Sigmoid colon (tissue), 7 donors: ENCODE results near the gene RANBP9. TPM values are rescaled to one million over a fixed set of nuclear protein-coding genes. Genes with fewer than 3 reads are reported as not detected.

Source experiments
- DNase-seq: peaks from one replicate; pipeline ENCODE4 v3.0.0-alpha.2; 2019
- H3K27ac ChIP-seq, 4 donors: fragments of 200-600 bp; sonication (generic); one replicate each; pipeline ENCODE4 v1.5.1; 2016 to 2019; ENCODE audit warnings: mild to moderate bottlenecking in 1 of 4
- H3K27me3 ChIP-seq, 3 donors: fragments of 200-600 bp; sonication (generic); one replicate each; pipeline ENCODE4 v1.5.1; 2019; ENCODE audit warnings: mild to moderate bottlenecking in 1 of 3
- H3K36me3 ChIP-seq, 4 donors: fragments of 200-600 bp; sonication (generic); one replicate each; pipeline ENCODE4 v1.5.1; 2016 to 2019
- H3K4me1 ChIP-seq, 4 donors: fragments of 200-600 bp; sonication (generic); one replicate each; pipeline ENCODE4 v1.5.1; 2017 to 2019
- H3K4me3 ChIP-seq, 4 donors: fragments of 200-600 bp; sonication (generic); one replicate each; pipeline ENCODE4 v1.5.1; 2017 to 2019; ENCODE audit warnings: mild to moderate bottlenecking in 2 of 4, moderate library complexity in 1 of 4
- H3K9me3 ChIP-seq, 4 donors: fragments of 200-600 bp in 3 of 4; sonication (generic) in 3 of 4; one replicate each; pipeline versions ENCODE4 v1.5.1 to v1.6.1; 2013 to 2019
- CTCF ChIP-seq, 4 experiments: fragments of 450-650 bp in 3 of 4; fragments of 200-600 bp in 1 of 4; IDR thresholded peaks; one replicate each; pipeline ENCODE4 v1.5.1; 2016 to 2019; ENCODE audit warnings: antibody characterized with exemption in 4 of 4, mild to moderate bottlenecking in 3 of 4, moderate library complexity in 2 of 4
- EP300 ChIP-seq, 4 donors: sonication (generic); formaldehyde crosslinking; IDR thresholded peaks; one replicate each; pipeline ENCODE4 v1.6.1; 2017; ENCODE audit warnings: antibody characterized with exemption in 4 of 4
- POLR2A ChIP-seq, 2 donors: fragments of 450-650 bp; IDR thresholded peaks; one replicate each; pipeline ENCODE4 v1.6.1; 2016; ENCODE audit warnings: antibody characterized with exemption in 2 of 2, mild to moderate bottlenecking in 2 of 2, moderate library complexity in 2 of 2
- POLR2AphosphoS5 ChIP-seq, 4 donors: sonication (generic); formaldehyde crosslinking; IDR thresholded peaks; one replicate each; pipeline ENCODE4 v1.6.1; 2017; ENCODE audit warnings: antibody characterized with exemption in 4 of 4
- WGBS, 2 donors: extraction: QIAGEN DNeasy Blood & Tissue Kit; methylation state at CpG; one replicate each; pipeline ENCODE4 v1.1.7; 2013; 5-methylcytosine and 5-hydroxymethylcytosine counted together
- intact Hi-C: fragments of 100-400 bp; cut with DNase I; formaldehyde crosslinking; loops from one replicate; pipeline ENCODE4 v1.15.1; 2023
- polyA plus RNA-seq, 3 donors: library from polyadenylated mRNA; stranded (reverse); fragments of 200-250 nt; gene quantifications; one replicate each; pipeline ENCODE4 v1.2.3, GENCODE V29; 2013
- total RNA-seq, 4 donors: library from RNA; depleted of rRNA; stranded (reverse); fragments of >200 nt; gene quantifications; one replicate each; pipeline ENCODE4 v1.1.0, GENCODE V29; 2016
- donor health status: healthy with polysubstance abuse.
- donor health status: Bipolar disorder and iron deficiency.
- donor health status: healthy.

Gene RANBP9
- total and polyA plus RNA-seq, 7 donors, result 19.4 to 84.3 (median 49.6) TPM

GRCh38 chr6:13708736-13709135 is 2.9 kb downstream of the RANBP9 start:
- DNase-seq, result no peak
- peak overlapping the region; percentile 95 to 97 (median 96) for H3K27ac ChIP-seq
- no peaks in the 10 kb centered on the region for H3K27me3 ChIP-seq
- peak overlapping the region; percentile 71 to 91 (median 88) for H3K4me3 ChIP-seq
- TF ChIP-seq POLR2A (IDR thresholded peaks at IDR 0.05) (no peak), POLR2AphosphoS5 (IDR thresholded peaks at IDR 0.05) (peak in 1 of 4 donors; percentile 19)
- H3K36me3 ChIP-seq, result no peaks in the 10 kb centered on the region
- WGBS, 2 donors, result 1 to 2% methylated on average over 5 of the region's 5 CpGs
- H3K9me3 ChIP-seq, result no peaks in the 10 kb centered on the region
- peaks cover 0 to 45% (median 36%) of the 10 kb centered on the region in 4 donors for H3K4me1 ChIP-seq
- intact Hi-C loops, result no loop called here

- Histone ChIP-seq H3K36me3 (no peaks in the 10 kb centered on the region), H3K4me1 (peaks cover 0 to 63% (median 43%) of the 10 kb centered on the region in 4 donors), H3K27me3 (no peaks in the 10 kb centered on the region), H3K4me3 (no peak overlapping the region), H3K9me3 (no peaks in the 10 kb centered on the region), H3K27ac (no peak overlapping the region)
- intact Hi-C loops, result no loop called here
- no peak for DNase-seq
- TF ChIP-seq EP300 (IDR thresholded peaks at IDR 0.05), result no peak
- TF ChIP-seq POLR2A (IDR thresholded peaks at IDR 0.05), result no peak
- no peak for TF ChIP-seq CTCF (IDR thresholded peaks at IDR 0.05)
- TF ChIP-seq POLR2AphosphoS5 (IDR thresholded peaks at IDR 0.05), result no peak
Observed at GRCh38 chr6:13703496-13703895, 8.1 kb downstream of the RANBP9 start.

GRCh38 chr6:13702809-13703302 is 8.8 kb downstream of the RANBP9 start:
- Histone ChIP-seq H3K4me3 (no peak overlapping the region), H3K9me3 (no peaks in the 10 kb centered on the region), H3K4me1 (peaks cover 0 to 61% (median 40%) of the 10 kb centered on the region in 4 donors), H3K36me3 (no peaks in the 10 kb centered on the region), H3K27ac (no peak overlapping the region), H3K27me3 (no peaks in the 10 kb centered on the region)
- intact Hi-C loops, result no loop called here
- no peak for DNase-seq
- 49 to 69% methylated on average over 4 of the region's 4 CpGs for WGBS, 2 donors
- TF ChIP-seq POLR2AphosphoS5 (IDR thresholded peaks at IDR 0.05) (no peak), EP300 (IDR thresholded peaks at IDR 0.05) (no peak), CTCF (IDR thresholded peaks at IDR 0.05) (no peak), POLR2A (IDR thresholded peaks at IDR 0.05) (no peak)

GRCh38 chr6:13700232-13700631 is 11.4 kb downstream of the RANBP9 start:
- TF ChIP-seq EP300 (IDR thresholded peaks at IDR 0.05), result no peak
- no peak for TF ChIP-seq CTCF (IDR thresholded peaks at IDR 0.05)
- no peak for TF ChIP-seq POLR2AphosphoS5 (IDR thresholded peaks at IDR 0.05)
- TF ChIP-seq POLR2A (IDR thresholded peaks at IDR 0.05), result no peak
- Histone ChIP-seq H3K36me3 (peaks cover 0 to 11% (median 0%) of the 10 kb centered on the region in 4 donors), H3K9me3 (no peaks in the 10 kb centered on the region), H3K4me3 (no peak overlapping the region), H3K27ac (no peak overlapping the region), H3K4me1 (peaks cover 0 to 65% (median 33%) of the 10 kb centered on the region in 4 donors), H3K27me3 (no peaks in the 10 kb centered on the region)
- DNase-seq, result no peak
- WGBS, 2 donors, result 94 to 95% methylated on average over 3 of the region's 3 CpGs
- intact Hi-C loops, result no loop called here

- Histone ChIP-seq H3K4me1 (peaks cover 0 to 58% (median 22%) of the 10 kb centered on the region in 4 donors), H3K27ac (no peak overlapping the region), H3K4me3 (no peak overlapping the region), H3K27me3 (no peaks in the 10 kb centered on the region), H3K36me3 (peaks cover 0 to 11% (median 0%) of the 10 kb centered on the region in 4 donors), H3K9me3 (no peaks in the 10 kb centered on the region)
- TF ChIP-seq CTCF (IDR thresholded peaks at IDR 0.05) (no peak), POLR2A (IDR thresholded peaks at IDR 0.05) (no peak), EP300 (IDR thresholded peaks at IDR 0.05) (no peak), POLR2AphosphoS5 (IDR thresholded peaks at IDR 0.05) (no peak)
- 96 to 97% methylated on average over 5 of the region's 5 CpGs for WGBS, 2 donors
- DNase-seq, result no peak
- intact Hi-C loops, result no loop called here
Observed at GRCh38 chr6:13698715-13699114, 12.9 kb downstream of the RANBP9 start.
